SKM-1 (cell line): ENCODE data around the gene TXNDC5.
"Not testable (repeated sequence)": the region's sequence is repeated elsewhere in the genome, so short reads cannot be mapped to it uniquely, and the experiment has no call there.

Source experiments
- DNase-seq: peaks from one replicate; lab custom pipeline; 2025; ENCODE audit not compliant: unreplicated experiment; lab: John Stamatoyannopoulos, UW

The TXNDC5 gene

GRCh38 chr6:7914991-7915789, 4.6 kb upstream of the TXNDC5 start:
- no peak for DNase-seq

DNA sequence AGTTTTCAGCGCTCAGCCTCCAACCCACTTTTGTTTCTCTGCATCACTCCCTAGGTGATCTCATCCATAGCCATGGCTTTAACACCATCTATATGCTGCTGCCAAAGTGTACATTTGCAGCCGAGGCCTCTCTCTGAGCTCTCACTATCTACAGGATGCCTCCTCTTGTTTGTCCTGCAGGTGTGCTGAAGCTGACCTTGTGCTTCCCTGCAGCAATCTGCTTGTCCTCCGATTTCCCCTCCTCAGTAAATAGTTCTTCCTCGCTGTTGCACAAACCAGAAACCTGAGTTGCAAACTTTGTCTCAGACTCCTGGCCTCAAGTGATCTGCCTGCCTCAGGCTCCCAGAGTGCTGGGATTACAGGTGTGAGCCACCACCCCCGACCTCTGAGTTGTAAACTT, 3.7 kb upstream of the TXNDC5 start:
- DNase-seq: no peak

DNA sequence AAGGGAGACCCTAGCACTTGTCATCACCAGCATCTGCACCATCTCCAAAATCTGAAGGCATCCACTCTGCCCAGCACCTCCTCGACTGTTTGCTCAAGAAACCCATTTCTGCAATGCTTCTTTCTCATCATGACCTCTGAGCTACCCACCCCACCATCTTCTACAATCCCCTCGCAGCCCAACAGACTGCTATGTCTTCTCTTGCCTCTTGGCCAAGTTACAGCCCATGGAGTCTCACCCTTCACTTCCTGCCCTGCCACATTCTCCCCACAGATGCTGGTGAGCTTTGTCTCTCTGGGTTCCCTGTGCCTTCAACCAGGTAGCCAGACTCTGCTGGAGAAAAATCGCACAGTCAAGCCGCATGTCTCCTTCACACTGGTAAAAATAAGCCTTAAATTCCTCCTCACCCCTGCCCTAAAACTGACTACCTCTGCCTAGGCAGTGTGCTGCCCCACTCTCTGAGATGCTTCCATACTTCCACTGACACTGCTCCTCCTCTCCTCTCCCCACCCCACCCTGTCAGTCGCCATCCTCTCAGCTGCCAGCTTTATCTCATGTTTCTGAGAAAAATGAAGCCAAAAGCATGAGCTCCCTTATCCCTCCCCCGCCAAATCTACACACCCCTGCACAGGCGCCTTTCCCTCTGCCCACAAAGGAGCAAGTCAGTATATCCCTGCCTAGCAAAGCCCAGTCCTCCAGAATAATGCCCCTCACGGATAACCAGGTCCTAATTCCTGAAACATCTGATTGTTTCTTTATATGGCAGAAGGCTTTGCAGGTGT, 2.3 kb upstream of the TXNDC5 start:
- no peak for DNase-seq

DNA sequence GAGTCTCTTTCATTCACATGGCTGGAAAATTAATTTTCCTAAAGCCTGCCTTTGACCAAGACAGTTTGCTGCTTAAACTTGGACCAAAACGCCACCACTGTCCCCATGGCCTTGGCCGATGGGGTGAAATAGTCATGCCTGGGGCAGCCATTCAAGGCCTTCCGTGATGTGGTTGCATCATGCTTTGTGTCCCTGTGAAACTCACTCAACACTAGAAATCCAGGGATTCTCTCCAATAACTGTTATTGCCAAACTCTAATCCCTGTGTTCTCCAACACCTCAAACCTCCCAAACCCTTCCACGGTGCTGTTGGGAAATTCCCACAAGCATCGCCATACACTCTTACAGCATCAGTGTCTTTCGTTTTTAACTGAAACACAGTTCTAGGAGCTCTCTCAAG, 1.4 kb upstream of the TXNDC5 start:
- no peak for DNase-seq

DNA sequence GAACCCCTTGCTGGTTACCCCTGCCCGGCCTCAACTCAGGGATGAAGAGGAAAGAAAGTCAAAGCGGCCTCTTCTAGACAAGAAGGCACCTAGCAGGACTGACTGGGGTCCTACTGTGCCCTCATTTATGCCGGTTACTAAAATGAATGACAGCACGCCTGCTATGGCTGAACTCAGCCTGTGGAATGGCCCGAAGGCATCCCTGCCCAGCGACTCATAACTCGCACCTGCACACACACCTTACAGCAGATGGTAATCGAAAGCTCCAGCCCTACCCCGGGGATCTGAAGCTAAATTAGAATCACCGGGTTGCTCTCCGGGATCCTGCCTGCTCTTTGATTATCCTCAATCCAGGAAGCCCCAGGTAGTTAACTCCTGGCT, 747 bp upstream of the TXNDC5 start:
- DNase-seq: no peak

DNA sequence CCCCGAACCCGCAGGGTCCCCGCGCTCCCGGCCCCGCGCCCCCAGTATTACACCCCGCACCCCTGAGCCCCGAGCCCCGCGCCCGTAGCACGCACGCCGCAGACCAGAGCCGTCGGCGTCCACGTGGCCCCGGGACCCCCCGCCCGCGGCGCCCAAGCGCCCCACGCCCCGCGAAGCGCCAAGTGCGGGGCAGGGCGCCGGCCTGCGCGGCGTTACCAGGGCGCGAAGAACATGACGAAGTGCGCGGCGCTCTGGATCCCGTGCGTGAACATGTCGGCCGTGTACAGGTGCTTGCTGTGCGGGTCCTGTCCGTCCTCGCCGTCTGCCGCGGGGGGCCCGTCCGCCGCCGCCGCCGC, 312 bp downstream of the TXNDC5 start:
- no peak for DNase-seq

- no peak for DNase-seq
Measured at GRCh38 chr6:7909323-7910276, 988 bp downstream of the TXNDC5 start.

DNA sequence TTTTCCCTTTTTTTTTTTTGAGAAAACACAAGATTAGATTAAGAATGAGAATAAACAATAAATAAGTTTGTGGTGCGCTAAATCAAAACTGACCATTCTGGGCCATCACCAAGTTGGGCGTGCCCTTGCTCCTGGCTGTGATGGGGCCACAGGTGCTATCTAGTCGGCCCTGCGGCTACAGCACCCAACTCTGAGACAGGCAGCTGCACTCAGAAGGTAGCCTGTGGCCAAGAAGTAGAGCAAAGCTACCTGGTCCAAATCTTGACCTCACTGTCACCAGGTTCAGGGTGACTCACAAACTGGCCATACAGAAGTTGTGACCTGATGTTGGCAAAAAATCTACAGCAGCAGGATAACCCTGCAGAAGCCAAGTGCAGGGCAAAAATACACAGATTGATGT, 3.4 kb downstream of the TXNDC5 start:
- DNase-seq: no peak

- DNase-seq: no peak
Measured at GRCh38 chr6:7906741-7907140, 3.8 kb downstream of the TXNDC5 start.

- no peak for DNase-seq
Measured at GRCh38 chr6:7905416-7905815, 5.2 kb downstream of the TXNDC5 start.

DNA sequence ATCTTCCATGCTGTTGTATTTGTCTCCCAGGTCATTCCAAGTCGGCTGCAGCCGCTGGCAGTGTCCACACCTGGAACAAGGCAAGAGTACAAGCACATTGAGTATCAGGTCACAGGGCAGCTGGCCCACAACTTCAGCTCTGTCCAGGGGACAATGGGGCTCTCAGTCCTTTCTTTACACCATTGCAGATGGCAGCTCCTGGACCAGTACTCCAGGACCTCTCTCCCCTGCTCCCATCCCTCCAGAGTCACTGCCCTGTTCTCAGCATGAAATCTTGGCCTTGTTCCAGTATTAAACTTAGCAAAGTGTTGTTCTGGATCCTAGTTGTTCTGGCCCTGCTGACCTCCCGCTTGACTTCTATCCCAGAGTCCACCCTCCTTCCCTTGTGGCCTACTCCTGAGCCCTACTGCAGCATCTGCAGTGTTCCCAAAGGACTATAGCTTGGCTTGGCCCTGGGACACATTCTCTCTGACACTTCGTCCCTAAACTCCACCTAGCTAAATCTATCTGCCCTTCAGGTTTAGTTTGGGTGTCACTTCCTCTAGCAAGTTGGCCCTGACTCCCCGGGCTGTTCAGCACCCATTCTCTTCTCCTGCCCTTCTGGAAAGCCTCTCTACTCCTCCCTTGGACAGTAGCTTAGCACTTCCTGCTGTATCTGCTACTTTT, 5.8 kb downstream of the TXNDC5 start:
- DNase-seq: no peak

DNA sequence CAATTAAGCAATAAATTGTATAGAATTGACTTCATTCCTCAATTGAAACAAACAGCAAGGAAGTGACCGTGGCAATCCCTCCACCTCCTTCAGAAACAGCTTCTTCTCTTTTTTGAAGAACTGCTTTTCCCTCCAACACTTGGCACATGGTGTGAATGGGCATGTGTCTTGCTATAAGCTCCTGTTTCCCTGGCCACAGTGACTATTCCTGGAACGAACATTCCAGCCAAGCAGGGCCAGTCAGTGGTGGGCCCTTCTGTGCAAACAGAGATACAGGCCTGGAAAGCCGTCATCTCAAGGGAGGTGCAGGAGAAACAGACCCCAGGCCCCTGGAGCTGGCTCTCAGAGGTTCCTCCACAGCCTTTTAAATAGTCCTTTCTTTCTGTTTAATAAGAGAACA, 6.9 kb downstream of the TXNDC5 start:
- DNase-seq: no peak

GRCh38 chr6:7902867-7903266, 7.7 kb downstream of the TXNDC5 start:
- DNase-seq: no peak

DNA sequence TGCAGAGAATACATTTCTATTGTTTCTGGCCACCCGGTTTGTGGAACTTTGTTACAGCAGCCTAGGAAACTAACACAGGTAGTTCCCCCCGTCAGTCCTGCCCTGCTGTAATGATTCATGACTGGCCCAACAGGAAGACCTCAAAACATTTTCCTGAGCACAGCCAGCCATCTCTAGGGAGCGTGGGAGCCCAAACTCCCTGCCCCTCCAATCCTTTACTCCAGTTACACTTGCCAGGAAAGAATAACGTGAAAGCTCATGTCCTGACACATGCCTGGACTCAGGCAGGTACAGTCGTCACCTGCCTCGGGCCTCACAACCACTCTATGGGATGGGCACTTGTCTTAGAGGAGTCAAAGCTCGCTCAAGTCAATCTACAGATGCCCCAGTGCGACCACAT, 8.4 kb downstream of the TXNDC5 start:
- no peak for DNase-seq

GRCh38 chr6:7901780-7902179, 8.8 kb downstream of the TXNDC5 start:
- DNase-seq: no peak

DNA sequence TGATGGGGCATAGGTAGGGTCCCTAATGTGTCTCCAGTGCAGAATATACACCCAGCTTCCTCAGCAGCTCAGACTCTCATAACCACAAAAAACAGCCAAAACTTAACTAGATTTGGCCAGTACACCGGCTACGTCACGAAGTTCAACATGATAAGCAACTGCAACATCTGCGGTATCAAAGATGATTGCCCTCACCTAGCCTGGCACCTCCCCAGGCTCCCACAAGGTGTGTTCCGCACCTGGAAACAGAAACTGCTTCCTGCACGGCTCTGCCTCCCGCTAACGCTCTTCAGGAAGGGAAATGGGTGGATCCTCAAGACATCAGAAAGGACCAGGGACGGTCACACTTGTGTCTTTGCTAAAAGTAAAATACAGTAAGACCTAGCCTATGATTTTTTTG, 9.5 kb downstream of the TXNDC5 start:
- no peak for DNase-seq

- DNase-seq: no peak
Measured at GRCh38 chr6:7900621-7901020, 10.0 kb downstream of the TXNDC5 start.

- no peak for DNase-seq
Measured at GRCh38 chr6:7899889-7900213, 10.7 kb downstream of the TXNDC5 start.

DNA sequence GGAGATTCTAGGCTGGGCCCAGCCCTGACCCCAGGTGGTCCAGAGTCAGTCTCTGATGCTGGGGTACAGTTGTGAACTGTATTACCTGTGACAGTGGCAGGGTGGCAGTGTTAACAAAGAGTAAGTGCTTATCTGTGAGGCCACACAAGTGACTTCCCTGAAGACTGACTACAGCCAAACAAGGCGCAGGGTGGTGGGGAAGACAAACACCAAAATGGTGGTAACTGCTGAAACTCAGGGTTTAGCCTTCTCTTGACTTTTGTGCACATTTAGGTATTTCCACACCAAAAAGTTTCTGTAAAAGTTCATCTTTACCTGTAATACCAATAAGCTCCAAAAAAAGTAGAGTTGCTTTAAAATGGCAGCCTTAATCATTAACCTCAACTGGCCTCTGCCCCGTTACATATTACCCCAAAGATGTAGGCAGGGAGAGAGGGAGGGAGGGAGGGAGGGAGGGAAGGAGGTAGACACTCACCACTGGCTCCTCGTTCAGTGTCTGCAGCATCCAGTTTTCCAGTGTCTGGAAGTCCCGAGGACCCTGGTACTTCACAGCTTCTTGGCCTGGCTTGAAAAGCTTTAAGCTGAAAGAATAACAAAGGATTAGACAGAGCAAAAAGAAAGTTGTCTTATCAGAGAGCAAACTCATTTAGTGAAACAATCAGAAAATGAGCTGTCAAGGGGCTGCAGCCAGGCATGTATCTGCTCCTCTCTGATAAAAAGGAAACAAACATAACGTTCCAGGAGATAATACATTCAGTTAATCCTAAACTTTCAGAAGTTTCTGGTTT, 11.3 kb downstream of the TXNDC5 start:
- no peak for DNase-seq

DNA sequence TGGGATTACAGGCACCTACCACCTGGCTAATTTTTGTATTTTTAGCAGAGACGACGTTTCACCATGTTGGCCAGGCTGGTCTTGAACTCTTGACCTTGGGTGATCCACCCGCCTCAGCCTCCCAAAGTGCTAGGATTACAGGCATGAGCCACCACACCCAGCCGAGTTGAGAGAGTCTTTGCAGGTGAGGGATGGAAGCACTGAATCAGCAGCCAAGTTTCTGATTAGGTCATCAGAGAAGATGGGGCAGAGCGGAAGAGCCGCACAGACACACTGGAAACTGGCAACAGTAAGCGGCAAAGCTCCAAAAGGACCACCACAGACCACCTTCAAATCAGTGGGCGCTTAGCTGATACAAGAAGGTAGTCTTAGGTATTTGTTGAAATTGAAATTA, 12.4 kb downstream of the TXNDC5 start:
- not testable (repeated sequence) for DNase-seq
